Measurements from ENCODE around the gene SERINC5.

DNA sequence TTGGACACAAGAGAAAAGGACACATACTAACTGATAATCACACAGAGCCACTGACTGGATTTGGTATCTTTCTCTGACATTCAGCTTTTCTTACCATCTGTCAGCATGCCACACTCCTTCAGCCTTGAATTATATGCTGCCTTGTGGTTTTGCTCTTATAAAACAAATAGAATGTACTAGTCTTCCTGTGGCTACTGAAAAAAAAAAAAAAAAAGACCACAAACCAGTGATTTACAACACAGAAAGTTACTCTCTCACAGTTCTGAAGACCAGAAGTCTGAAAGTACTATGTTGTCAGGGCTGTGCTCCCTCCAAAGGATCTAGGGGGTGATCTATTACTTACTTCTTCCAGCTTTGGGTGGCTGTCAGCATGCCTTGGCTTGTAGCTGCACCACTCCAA lies 138.4 kb downstream of the SERINC5 start:
- TF ChIP-seq, protein P1, sequence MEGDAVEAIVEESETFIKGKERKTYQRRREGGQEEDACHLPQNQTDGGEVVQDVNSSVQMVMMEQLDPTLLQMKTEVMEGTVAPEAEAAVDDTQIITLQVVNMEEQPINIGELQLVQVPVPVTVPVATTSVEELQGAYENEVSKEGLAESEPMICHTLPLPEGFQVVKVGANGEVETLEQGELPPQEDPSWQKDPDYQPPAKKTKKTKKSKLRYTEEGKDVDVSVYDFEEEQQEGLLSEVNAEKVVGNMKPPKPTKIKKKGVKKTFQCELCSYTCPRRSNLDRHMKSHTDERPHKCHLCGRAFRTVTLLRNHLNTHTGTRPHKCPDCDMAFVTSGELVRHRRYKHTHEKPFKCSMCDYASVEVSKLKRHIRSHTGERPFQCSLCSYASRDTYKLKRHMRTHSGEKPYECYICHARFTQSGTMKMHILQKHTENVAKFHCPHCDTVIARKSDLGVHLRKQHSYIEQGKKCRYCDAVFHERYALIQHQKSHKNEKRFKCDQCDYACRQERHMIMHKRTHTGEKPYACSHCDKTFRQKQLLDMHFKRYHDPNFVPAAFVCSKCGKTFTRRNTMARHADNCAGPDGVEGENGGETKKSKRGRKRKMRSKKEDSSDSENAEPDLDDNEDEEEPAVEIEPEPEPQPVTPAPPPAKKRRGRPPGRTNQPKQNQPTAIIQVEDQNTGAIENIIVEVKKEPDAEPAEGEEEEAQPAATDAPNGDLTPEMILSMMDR (IDR thresholded peaks at IDR 0.05), result no peak
- TF ChIP-seq ZFX (IDR thresholded peaks at IDR 0.05; ENCODE audit: borderline replicate concordance), result no peak
